OCI-LY3 (cell line): ENCODE measurements around the gene BBIP1.

Source experiments
- H2AFZ ChIP-seq: fragments of 200-600, 300-600 bp; shearing (Covaris generic); 2 replicates; pipeline ENCODE4 v1.6.0; 2014; ENCODE audit warnings: antibody characterized with exemption, low read depth, low read length
- H3K27ac ChIP-seq: fragments of 200-600, 300-600 bp; sonication (generic); 2 replicates; pipeline ENCODE4 v1.5.1; 2014; ENCODE audit warnings: mild to moderate bottlenecking, low read length, moderate library complexity, mixed read lengths
- H3K27me3 ChIP-seq: fragments of 200-600, 300-600 bp; sonication (generic); 2 replicates; pipeline ENCODE4 v1.6.1; 2014; ENCODE audit warnings: low read depth, low read length, mixed read lengths
- H3K36me3 ChIP-seq: fragments of 200-600, 300-600 bp; sonication (generic); replicated peaks from 2 replicates; pipeline ENCODE3; 2014; ENCODE audit warnings: low read depth, low read length, mixed read lengths
- H3K4me1 ChIP-seq: fragments of 300-600, 200-600 bp; sonication (generic); 2 replicates; pipeline ENCODE4 v1.6.1; 2014; ENCODE audit warnings: low read length, mixed read lengths
- H3K4me2 ChIP-seq: fragments of 200-600, 300-600 bp; sonication (generic); 2 replicates; pipeline ENCODE4 v1.6.1; 2014; ENCODE audit warnings: low read length, mixed read lengths
- H3K4me3 ChIP-seq: fragments of 300-600, 200-600 bp; sonication (generic); 2 replicates; pipeline ENCODE4 v1.5.1; 2014; ENCODE audit warnings: antibody characterized with exemption, mild to moderate bottlenecking, low read length, moderate library complexity
- H3K79me2 ChIP-seq: fragments of 300-600, 200-600 bp; shearing (Covaris generic); 2 replicates; pipeline ENCODE4 v1.6.1; 2014; ENCODE audit warnings: mild to moderate bottlenecking, low read length, mixed read lengths
- H3K9ac ChIP-seq: fragments of 300-600, 200-600 bp; shearing (Covaris generic); 2 replicates; pipeline ENCODE4 v1.6.0; 2014; ENCODE audit warnings: mild to moderate bottlenecking, low read length, moderate library complexity
- H3K9me3 ChIP-seq: fragments of 200-600, 300-600 bp; shearing (Covaris generic); 2 replicates; pipeline ENCODE4 v1.6.1; 2014; ENCODE audit warnings: low read length, mixed read lengths; ENCODE audit not compliant: insufficient read depth
- H4K20me1 ChIP-seq: fragments of 200-600, 300-600 bp; sonication (generic); 2 replicates; pipeline ENCODE4 v1.6.1; 2016; ENCODE audit warnings: low read length, mixed read lengths; ENCODE audit not compliant: insufficient read depth
- EZH2phosphoT487 ChIP-seq: fragments of 200-600 bp; shearing (Covaris generic); IDR thresholded peaks from 2 replicates; pipeline ENCODE4 v1.6.1; 2018; ENCODE audit warnings: antibody characterized with exemption, mixed run types, low read depth
- TF ChIP-seq, protein P1 (sequence below): fragments of 200-600, 300-600 bp; sonication (generic); IDR thresholded peaks from 2 replicates; pipeline ENCODE4 v1.5.1; 2014; ENCODE audit warnings: antibody characterized with exemption, low read length, low read depth

The BBIP1 gene

DNA sequence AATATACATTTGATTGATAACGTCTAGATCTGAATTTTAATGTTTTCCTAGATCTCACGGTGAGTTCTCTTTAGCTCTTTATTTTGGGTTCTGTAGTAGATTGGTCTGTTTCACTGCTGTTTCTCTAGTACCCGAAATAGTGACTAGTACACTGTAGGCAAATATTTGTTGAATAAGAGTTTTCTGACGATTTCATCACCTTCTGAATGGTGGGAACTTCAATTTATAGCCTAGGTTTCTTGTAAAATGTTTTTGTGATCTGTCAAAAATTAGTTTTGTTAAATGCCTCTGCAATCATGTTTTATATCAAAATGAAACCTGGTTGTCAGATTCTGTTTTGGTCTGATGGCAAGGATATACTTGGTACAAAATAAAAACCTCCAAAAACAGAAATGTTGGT is 37.1 kb downstream of the BBIP1 start:
- H2AFZ ChIP-seq = no peak overlapping the region
- no peaks in the 10 kb centered on the region for H4K20me1 ChIP-seq
- no peak overlapping the region for H3K9ac ChIP-seq
- TF ChIP-seq, protein P1, sequence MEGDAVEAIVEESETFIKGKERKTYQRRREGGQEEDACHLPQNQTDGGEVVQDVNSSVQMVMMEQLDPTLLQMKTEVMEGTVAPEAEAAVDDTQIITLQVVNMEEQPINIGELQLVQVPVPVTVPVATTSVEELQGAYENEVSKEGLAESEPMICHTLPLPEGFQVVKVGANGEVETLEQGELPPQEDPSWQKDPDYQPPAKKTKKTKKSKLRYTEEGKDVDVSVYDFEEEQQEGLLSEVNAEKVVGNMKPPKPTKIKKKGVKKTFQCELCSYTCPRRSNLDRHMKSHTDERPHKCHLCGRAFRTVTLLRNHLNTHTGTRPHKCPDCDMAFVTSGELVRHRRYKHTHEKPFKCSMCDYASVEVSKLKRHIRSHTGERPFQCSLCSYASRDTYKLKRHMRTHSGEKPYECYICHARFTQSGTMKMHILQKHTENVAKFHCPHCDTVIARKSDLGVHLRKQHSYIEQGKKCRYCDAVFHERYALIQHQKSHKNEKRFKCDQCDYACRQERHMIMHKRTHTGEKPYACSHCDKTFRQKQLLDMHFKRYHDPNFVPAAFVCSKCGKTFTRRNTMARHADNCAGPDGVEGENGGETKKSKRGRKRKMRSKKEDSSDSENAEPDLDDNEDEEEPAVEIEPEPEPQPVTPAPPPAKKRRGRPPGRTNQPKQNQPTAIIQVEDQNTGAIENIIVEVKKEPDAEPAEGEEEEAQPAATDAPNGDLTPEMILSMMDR = no peak
- no peaks in the 10 kb centered on the region for H3K79me2 ChIP-seq
- no peak overlapping the region for H3K4me3 ChIP-seq
- no peak overlapping the region for H3K27ac ChIP-seq
- H3K9me3 ChIP-seq = no peaks in the 10 kb centered on the region
- H3K27me3 ChIP-seq = no peaks in the 10 kb centered on the region
- H3K36me3 ChIP-seq = peaks cover 16% of the 10 kb centered on the region
- H3K4me2 ChIP-seq = no peak overlapping the region
- H3K4me1 ChIP-seq = no peaks in the 10 kb centered on the region

- no peak overlapping the region for H3K4me2 ChIP-seq
- no peaks in the 10 kb centered on the region for H3K27me3 ChIP-seq
- H2AFZ ChIP-seq = no peak overlapping the region
- no peaks in the 10 kb centered on the region for H3K9me3 ChIP-seq
- H3K9ac ChIP-seq = no peak overlapping the region
- TF ChIP-seq EZH2phosphoT487 = no peak
- TF ChIP-seq, protein P1 = no peak
- H3K4me1 ChIP-seq = no peaks in the 10 kb centered on the region
- no peaks in the 10 kb centered on the region for H3K79me2 ChIP-seq
- H4K20me1 ChIP-seq = no peaks in the 10 kb centered on the region
- peaks cover 16% of the 10 kb centered on the region for H3K36me3 ChIP-seq
- H3K4me3 ChIP-seq = no peak overlapping the region
- no peak overlapping the region for H3K27ac ChIP-seq
Observed at GRCh38 chr10:110881247-110881646, 37.7 kb downstream of the BBIP1 start.

- Histone ChIP-seq H3K4me3 (no peak overlapping the region), H3K9me3 (no peaks in the 10 kb centered on the region), H4K20me1 (no peaks in the 10 kb centered on the region), H3K4me2 (no peak overlapping the region), H3K36me3 (peaks cover 10% of the 10 kb centered on the region), H3K79me2 (no peaks in the 10 kb centered on the region), H3K9ac (no peak overlapping the region), H3K27me3 (no peaks in the 10 kb centered on the region), H3K4me1 (no peaks in the 10 kb centered on the region), H2AFZ (no peak overlapping the region), H3K27ac (no peak overlapping the region)
- TF ChIP-seq, protein P1 = no peak
- TF ChIP-seq EZH2phosphoT487 = no peak
Observed at GRCh38 chr10:110880012-110880411, 39.0 kb downstream of the BBIP1 start.

GRCh38 chr10:110876788-110877187 is 42.2 kb downstream of the BBIP1 start:
- no peak overlapping the region for H3K4me3 ChIP-seq
- no peaks in the 10 kb centered on the region for H3K27me3 ChIP-seq
- no peak for TF ChIP-seq EZH2phosphoT487
- TF ChIP-seq, protein P1 = no peak
- H3K9ac ChIP-seq = no peak overlapping the region
- peaks cover 8% of the 10 kb centered on the region; the same call in 1 of the 2 replicates for H3K4me1 ChIP-seq
- no peaks in the 10 kb centered on the region for H3K9me3 ChIP-seq
- peaks cover 18% of the 10 kb centered on the region for H3K79me2 ChIP-seq
- no peak overlapping the region for H3K27ac ChIP-seq
- H3K36me3 ChIP-seq = peaks cover 7% of the 10 kb centered on the region
- H3K4me2 ChIP-seq = no peak overlapping the region
- H2AFZ ChIP-seq = no peak overlapping the region
- no peaks in the 10 kb centered on the region for H4K20me1 ChIP-seq
